HG03060 (cell line): Measurements from ENCODE around the gene ADAP1.
"Not testable (repeated sequence)": the region's sequence is repeated elsewhere in the genome, so short reads cannot be mapped to it uniquely, and the experiment has no call there.

Source experiments
- ATAC-seq: cut with Tn5 transposase; IDR thresholded peaks from one replicate; pipeline ENCODE4 v1.9.1; 2021; ENCODE audit warnings: low read depth, moderate number of reproducible peaks; ENCODE audit not compliant: unreplicated experiment

The ADAP1 gene

GRCh38 chr7:924042-924441 lies 30.4 kb downstream of the ADAP1 start:
- ATAC-seq, result not testable (repeated sequence)

- peak; percentile 38 for ATAC-seq
Observed at GRCh38 chr7:923108-924041, 31.1 kb downstream of the ADAP1 start.

- ATAC-seq, result no peak
Observed at GRCh38 chr7:922334-923107, 32.0 kb downstream of the ADAP1 start.

GRCh38 chr7:921581-922333 lies 32.7 kb downstream of the ADAP1 start:
- no peak for ATAC-seq

- no peak for ATAC-seq
Observed at GRCh38 chr7:921071-921461, 33.4 kb downstream of the ADAP1 start.

- ATAC-seq, result no peak
Observed at GRCh38 chr7:920351-921070, 34.0 kb downstream of the ADAP1 start.

GRCh38 chr7:919924-920341 lies 34.5 kb downstream of the ADAP1 start:
- ATAC-seq, result no peak

- ATAC-seq, result no peak
Observed at GRCh38 chr7:919114-919442, 35.4 kb downstream of the ADAP1 start.

GRCh38 chr7:918441-919113 lies 35.9 kb downstream of the ADAP1 start:
- ATAC-seq, result no peak

GRCh38 chr7:918118-918425 lies 36.4 kb downstream of the ADAP1 start:
- ATAC-seq, result no peak

- no peak for ATAC-seq
Observed at GRCh38 chr7:917255-918117, 37.0 kb downstream of the ADAP1 start.

- no peak for ATAC-seq
Observed at GRCh38 chr7:916291-916941, 38.1 kb downstream of the ADAP1 start.

- ATAC-seq, result no peak
Observed at GRCh38 chr7:915291-916218, 38.9 kb downstream of the ADAP1 start.

GRCh38 chr7:914521-915194 lies 39.8 kb downstream of the ADAP1 start:
- ATAC-seq, result no peak

- ATAC-seq, result no peak
Observed at GRCh38 chr7:913736-914520, 40.6 kb downstream of the ADAP1 start.

- no peak for ATAC-seq
Observed at GRCh38 chr7:911791-912480, 42.5 kb downstream of the ADAP1 start.
